ENCODE results near the gene CHRNA5. TPM values are rescaled to one million over a fixed set of nuclear protein-coding genes. Genes with fewer than 3 reads are reported as not detected.

The CHRNA5 gene
- total RNA-seq, 1 experiment from 2014 or later, result 4.6 TPM

DNA sequence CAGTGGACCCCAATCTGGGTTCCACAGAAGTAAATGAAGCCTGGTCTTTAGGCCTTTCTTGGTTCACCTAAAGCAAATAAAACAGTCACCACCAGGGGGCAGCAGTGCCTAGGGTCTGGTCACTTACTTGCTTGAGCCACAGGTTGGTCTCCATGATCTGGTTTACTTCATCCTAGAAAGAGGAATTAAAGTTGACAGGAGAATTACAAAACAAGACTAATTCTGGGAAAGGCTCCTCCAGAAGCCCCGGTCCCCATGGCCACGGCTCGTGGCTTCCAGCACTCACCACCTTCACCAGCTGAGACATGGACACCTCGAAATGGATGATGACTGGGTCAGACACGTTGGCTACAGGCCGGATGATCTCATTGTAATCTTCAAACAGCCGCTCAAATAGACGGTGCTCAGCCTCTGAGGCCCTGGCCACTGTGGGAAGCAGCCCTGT lies 53.2 kb downstream of the CHRNA5 start:
- Histone ChIP-seq H3K4me1 (replicated peaks) (peaks cover 8% of the 10 kb centered on the region; the same call in 1 of the 2 replicates), H3K36me3 (no peaks in the 10 kb centered on the region), H3K4me3 (no peak overlapping the region), H3K27me3 (replicated peaks) (peaks cover 48% of the 10 kb centered on the region), H3K9me3 (replicated peaks) (no peaks in the 10 kb centered on the region; the same call in 1 of the 2 replicates), H3K27ac (no peak overlapping the region)
- DNase-seq (ENCODE audit: low read depth in 1 of 2, low spot score in 2 of 2), result peak; percentile 63 to 84

DNA sequence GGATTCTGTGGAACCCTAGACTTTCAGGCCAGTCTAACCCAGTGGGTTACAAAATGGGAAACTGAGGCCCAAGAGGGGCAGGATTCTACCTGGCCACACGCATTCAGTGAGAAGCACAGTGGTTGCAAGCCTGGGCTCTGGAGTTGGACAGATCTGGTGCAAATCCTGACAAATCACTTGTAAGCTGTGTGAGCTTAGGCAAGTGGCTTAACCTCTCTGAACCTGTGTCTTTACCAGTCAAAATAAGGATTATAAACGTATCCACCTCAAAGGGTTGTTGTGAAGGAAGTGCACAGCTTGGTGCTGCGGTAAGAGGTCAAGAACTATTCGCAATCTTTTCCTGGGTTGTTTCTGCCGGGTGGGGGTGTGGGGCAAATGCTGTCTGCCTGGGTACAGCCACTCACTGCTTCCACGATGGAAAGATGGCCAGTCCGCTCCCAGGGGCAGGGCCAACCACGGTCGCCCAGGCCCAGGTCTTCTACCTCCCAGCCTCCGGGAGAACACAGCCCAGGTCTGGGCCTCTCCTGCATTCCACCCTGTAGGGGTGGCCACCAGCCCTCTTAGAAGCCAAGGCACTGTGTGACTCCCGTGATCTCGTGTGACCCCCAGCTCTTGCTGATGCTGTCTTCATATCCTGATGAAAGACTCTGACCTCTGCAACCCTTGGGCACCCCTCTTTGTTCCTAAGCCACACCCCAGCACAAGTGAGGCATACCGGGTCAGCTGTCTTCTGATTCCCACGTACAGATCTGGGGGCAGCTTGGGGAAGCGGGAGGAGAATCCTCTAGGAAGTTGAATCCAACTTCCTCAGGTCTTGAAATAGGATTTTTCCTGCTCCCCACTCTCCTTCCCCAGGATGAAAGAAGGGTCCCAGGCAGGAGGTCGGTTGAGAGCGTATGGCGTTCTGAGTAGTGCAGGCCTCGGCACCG lies 54.0 kb downstream of the CHRNA5 start:
- no peak overlapping the region for H3K4me3 ChIP-seq
- no peak for DNase-seq (ENCODE audit: low read depth in 1 of 2, low spot score in 2 of 2)

DNA sequence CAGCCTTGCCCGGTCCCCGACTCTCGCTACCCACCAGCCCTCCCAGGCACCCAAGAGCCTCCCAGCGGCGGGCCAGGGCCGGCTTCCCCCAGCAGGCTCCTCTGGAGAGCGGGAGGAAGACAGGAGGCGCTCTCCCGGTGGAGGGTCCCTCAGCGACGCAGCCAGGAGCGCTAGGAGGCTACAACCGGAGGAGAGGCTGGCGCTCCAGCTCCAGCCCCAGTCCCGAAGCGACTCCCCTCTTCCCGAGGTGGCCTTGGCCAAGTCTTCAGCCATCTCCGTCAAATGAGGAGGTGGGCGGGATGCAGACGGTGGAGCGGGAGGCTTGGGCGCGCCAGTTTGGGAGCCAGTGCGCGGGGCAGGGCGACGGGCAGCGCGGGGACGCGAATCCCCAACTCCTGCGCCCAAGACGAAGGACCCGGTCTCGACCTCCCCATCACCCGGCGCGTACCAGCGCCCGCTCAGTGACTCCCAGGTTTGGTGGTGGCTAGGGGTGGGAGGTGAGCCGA lies 54.8 kb downstream of the CHRNA5 start:
- peak in 1 of 2 experiments; percentile 43 for DNase-seq (ENCODE audit: low read depth in 1 of 2, low spot score in 2 of 2)
- Histone ChIP-seq H3K36me3 (no peaks in the 10 kb centered on the region), H3K4me1 (replicated peaks) (peaks cover 8% of the 10 kb centered on the region; the same call in 1 of the 2 replicates), H3K9me3 (replicated peaks) (no peaks in the 10 kb centered on the region; the same call in 1 of the 2 replicates), H3K27ac (no peak overlapping the region), H3K27me3 (replicated peaks) (peaks cover 48% of the 10 kb centered on the region), H3K4me3 (no peak overlapping the region)

More for the DNA sequence above, 54.0 kb downstream of the CHRNA5 start:
- Histone ChIP-seq H3K4me1 (replicated peaks) (peaks cover 8% of the 10 kb centered on the region; the same call in 1 of the 2 replicates), H3K9me3 (replicated peaks) (no peaks in the 10 kb centered on the region; the same call in 1 of the 2 replicates), H3K36me3 (no peaks in the 10 kb centered on the region), H3K27me3 (replicated peaks) (peaks cover 48% of the 10 kb centered on the region), H3K27ac (no peak overlapping the region)

DNA sequence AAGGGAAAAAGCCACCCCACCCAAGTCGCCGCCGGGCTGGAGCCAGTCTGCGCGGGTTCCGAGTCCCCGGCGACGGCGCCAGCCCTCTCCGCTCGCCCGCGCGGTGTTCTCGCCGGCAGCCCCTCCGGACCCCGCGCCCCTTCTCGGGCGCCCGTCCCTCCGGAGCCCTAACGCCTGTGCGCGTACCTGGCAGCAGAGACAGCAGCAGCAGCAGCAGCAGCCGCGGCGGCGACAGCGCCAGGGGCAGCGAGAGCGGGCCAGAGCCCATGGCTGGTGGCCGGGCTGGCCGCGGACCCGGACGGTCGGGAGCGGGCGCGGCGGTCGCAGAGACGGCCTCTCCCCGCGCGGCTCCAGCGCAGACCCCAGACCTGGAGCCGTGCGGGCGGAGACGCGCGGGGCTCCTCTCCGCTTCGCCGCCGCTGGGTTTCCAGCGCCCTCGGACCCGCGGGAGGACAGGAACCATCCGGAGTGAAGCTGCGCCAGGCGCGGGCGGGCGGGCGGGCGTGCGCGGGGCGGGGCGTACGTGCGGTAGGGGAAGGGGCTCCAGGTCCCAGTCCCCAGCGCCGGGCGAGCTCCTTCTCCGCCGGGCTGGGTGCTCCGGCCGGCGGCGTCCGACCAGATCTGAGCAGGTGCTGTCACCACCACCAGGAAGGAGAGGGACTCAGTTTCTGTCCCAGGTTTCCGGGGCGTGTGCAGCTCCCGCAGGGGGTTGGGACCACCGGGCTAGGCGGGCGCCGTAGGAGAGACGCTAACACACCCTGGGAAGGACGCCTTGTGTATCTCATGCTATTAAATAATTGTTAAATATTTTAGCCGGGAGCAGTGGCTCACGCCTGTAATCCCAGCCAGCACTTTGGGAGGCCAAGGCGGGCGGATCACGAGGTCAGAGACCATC lies 55.5 kb downstream of the CHRNA5 start, which contains the start of gene CHRNA3:
Gene CHRNA3 (minus strand): TSS at position 470 of the 895 bp plus-strand sequence. CDS start 202 bp downstream, at position 268.
- H3K4me3 ChIP-seq, result no peak within 1 kb of the TSS
- peaks cover 52% of the 10 kb centered on the region for H3K27me3 ChIP-seq (replicated peaks)
- peak in 1 of 2 experiments; percentile 19 for DNase-seq (ENCODE audit: low read depth in 1 of 2, low spot score in 2 of 2)
- H3K9me3 ChIP-seq (replicated peaks), result no peaks in the 10 kb centered on the region; the same call in 1 of the 2 replicates
- H3K27ac ChIP-seq, result no peak within 1 kb of the TSS
- H3K4me1 ChIP-seq (replicated peaks), result peaks cover 8% of the 10 kb centered on the region; the same call in 1 of the 2 replicates
- no peaks in the 10 kb centered on the region for H3K36me3 ChIP-seq

DNA sequence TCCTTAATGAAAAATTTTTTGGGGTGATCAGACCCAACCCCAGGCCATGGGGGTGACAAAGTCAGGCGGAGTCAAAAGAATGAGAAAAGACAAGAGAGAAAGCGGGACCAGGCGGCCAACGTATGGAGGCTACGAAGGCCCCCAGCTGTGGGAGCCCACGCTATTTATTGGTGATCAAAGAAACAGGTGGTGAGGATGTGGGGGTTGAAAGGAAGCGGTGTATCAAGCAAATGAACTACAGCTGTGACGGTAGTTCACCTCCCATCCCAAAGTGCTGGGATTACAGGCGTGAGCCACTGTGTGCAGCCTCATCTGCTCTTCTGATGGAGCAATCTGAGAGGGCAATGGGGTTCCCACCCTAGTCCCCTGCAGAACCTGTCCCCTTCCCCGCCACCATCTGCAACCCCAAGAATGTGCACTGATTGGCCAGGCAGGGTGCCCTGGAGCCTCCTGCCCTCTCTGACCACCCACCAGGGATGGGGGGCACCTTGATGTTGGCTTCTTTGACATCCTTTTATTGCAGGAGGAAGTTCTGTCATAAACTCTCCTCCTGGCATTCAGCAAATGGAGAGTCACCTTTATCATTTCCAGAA lies 56.6 kb downstream of the CHRNA5 start:
- Histone ChIP-seq H3K36me3 (no peaks in the 10 kb centered on the region), H3K4me1 (replicated peaks) (peaks cover 8% of the 10 kb centered on the region; the same call in 1 of the 2 replicates), H3K9me3 (replicated peaks) (no peaks in the 10 kb centered on the region; the same call in 1 of the 2 replicates), H3K4me3 (no peak overlapping the region), H3K27me3 (replicated peaks) (peaks cover 52% of the 10 kb centered on the region), H3K27ac (no peak overlapping the region)
- no peak for DNase-seq (ENCODE audit: low read depth in 1 of 2, low spot score in 2 of 2)

DNA sequence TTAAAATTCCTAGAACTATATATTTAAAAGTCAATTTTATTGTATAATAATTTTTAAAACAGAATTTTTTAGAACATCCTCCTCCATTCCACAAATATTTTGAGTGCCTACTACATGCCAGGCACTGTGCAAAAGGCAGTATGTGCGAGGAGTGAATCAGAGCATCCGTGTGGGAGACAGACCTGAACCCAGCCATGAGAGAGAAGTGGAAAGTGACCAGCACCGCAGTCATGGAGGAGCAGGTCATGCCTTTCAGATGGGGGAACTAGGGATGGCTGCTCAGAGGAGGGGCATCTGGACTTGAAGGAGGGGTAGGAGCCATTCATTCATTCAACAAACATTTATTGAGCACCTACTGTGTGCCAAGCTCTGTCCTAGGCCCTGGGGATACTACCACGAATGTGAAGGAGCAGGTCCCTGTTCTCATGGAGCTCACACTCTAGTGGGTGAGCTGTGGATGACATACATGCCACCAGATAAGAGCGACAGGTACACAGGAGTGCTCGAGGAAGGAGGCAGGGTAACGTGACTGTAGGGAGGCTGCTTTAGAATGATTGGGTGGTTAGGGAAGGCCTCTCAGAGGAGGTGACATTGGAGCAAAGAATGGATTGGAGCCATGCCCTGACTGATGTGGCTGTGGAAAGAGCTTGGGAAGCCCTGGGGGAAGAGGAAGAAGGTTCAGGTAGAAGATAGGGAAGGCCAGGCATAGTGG lies 58.6 kb downstream of the CHRNA5 start:
- no peaks in the 10 kb centered on the region; the same call in 1 of the 2 replicates for H3K9me3 ChIP-seq (replicated peaks)
- peaks cover 47% of the 10 kb centered on the region for H3K27me3 ChIP-seq (replicated peaks)
- H3K27ac ChIP-seq, result no peak overlapping the region
- H3K4me1 ChIP-seq (replicated peaks), result peaks cover 8% of the 10 kb centered on the region; the same call in 1 of the 2 replicates
- no peaks in the 10 kb centered on the region for H3K36me3 ChIP-seq
- H3K4me3 ChIP-seq, result no peak overlapping the region
- no peak for DNase-seq (ENCODE audit: low read depth in 1 of 2, low spot score in 2 of 2)

DNA sequence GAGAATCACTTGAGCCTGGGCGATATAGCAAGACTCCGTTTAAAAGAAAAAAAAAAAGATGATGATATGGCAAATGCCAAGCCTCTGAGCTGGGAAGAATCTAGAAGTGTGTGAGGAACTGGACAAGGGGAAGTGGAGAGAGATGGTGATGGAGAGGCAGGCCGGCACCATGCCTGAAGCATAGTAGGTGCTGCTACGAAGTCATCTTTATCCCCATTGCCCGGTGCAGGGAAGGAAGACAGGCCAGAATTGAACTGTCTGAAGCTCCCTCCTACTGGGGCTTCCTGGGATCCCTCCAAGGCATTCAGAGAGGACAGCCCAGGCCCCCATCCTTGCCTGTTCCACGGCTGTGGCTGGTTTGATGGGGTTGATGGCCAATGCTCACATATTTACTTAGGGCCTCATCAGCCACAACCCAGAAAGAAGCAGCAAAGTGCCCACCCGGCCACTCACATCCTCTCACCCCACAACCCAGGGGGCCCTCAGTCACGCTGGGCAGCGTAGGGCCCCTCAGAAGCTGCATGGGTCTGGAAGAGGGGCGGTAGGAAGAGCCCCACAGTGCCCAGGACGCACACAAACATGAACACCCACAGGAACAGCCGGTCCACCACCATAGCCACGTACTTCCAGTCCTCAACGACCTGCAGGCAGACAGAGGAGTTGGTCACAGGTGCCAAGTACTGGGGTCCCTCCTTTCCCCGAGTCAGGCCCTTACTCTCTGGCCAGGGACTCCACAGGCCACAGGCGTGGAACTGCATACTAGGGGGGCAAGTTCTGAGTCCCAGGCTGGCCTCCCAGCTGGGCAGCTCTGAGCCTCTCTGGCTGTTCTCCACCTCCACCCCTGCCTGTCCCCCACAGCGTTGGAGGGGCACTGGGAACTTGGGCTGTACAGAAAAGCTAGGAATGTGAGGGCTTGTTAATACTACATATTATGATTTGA lies 59.6 kb downstream of the CHRNA5 start:
- Histone ChIP-seq H3K9me3 (replicated peaks) (no peaks in the 10 kb centered on the region; the same call in 1 of the 2 replicates), H3K27ac (no peak overlapping the region), H3K27me3 (replicated peaks) (peaks cover 38% of the 10 kb centered on the region), H3K4me3 (no peak overlapping the region), H3K4me1 (replicated peaks) (peaks cover 7% of the 10 kb centered on the region; the same call in 1 of the 2 replicates), H3K36me3 (no peaks in the 10 kb centered on the region)
- peak in 1 of 2 experiments; percentile 22 for DNase-seq (ENCODE audit: low read depth in 1 of 2, low spot score in 2 of 2)

DNA sequence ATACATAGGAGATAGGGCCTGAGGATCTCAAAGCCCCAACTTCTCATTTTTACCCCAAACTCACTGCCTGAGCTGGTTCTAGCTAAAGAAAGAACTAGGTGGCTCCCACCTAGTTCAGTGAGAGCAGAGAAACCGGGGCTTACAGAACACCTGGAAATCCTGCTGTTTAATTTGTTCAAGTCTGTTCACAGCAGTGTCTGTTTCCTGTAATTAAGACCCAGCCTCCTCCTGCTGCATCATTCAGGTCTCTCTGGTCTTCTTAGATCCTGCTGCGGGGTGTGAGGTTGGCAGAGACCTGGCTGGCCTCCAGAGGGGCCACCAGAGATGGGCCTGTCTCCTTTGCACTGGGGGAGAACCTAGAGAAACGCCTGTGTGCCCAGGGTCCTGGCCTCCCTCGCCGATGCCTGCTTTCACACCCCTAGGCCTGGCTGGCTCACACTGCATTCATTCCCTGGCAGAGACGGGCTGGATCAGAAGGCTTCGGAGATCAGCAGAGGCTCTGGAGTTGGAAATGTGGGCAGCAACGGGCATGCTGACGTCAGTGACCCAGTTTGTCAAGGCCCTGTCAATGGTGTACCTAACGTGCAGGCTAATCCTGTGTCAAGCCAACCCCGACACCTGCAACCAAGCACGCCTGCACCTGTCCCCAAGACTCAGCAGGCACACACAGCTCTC lies 60.4 kb downstream of the CHRNA5 start:
- no peak overlapping the region for H3K27ac ChIP-seq
- peaks cover 29% of the 10 kb centered on the region for H3K27me3 ChIP-seq (replicated peaks)
- no peaks in the 10 kb centered on the region for H3K9me3 ChIP-seq (replicated peaks)
- no peaks in the 10 kb centered on the region for H3K36me3 ChIP-seq
- DNase-seq (ENCODE audit: low read depth in 1 of 2, low spot score in 2 of 2), result peak in 1 of 2 experiments; percentile 23
- H3K4me3 ChIP-seq, result no peak overlapping the region
- no peaks in the 10 kb centered on the region for H3K4me1 ChIP-seq (replicated peaks)

DNA sequence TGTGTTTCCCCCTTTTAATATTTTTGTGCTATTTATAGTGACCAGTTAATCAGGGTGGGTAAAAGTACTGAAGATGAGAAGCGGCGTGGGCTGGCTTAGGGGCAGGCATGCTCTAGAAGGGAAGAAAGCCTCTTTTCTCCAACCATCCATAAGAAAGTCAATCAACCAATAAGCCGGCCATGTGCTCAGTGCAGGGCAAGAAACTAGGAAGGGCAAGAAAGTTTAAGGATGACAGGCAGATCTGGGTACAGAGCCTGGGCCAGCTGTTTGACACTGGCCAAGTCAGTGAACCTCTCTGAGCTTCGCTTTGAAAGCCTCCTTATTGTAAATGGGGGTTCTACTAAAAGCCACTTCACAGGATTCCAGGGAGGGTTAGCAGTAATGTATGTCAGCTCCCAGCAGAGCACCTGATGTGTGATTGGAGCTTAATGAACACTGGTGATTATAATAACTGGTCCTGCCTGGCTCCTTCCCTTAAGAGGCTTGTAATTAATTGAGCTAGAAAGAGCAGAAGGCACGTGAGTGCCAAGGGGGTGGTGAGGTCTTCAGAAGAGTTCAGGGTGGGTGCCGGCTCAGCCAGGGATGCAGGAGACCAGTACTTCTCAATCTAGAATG lies 61.2 kb downstream of the CHRNA5 start:
- H3K27me3 ChIP-seq (replicated peaks), result peaks cover 22% of the 10 kb centered on the region
- H3K4me1 ChIP-seq (replicated peaks), result no peaks in the 10 kb centered on the region
- no peak overlapping the region for H3K27ac ChIP-seq
- H3K36me3 ChIP-seq, result no peaks in the 10 kb centered on the region
- DNase-seq (ENCODE audit: low read depth in 1 of 2, low spot score in 2 of 2), result peak in 1 of 2 experiments; percentile 8
- H3K4me3 ChIP-seq, result no peak overlapping the region
- no peaks in the 10 kb centered on the region for H3K9me3 ChIP-seq (replicated peaks)

DNA sequence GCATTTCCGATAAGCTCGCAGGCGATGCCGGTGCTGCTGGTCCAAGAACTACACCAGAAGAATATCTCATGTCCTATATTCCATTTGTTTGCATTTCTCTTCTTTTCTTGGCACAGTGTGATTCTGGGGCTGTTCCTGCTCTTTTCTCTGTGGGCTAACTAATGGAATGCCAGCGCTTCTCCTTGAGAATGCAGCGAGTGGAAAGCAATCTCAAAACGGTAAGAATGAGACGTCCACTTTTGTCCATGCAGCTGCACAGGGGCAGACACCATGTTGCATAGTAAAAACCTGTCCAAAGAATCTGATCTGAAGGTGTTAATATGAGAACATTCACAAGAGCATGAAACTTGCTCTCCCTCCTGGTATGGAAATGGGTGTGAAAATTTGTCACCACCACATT lies 62.0 kb downstream of the CHRNA5 start:
- H3K36me3 ChIP-seq, result no peaks in the 10 kb centered on the region
- H3K4me3 ChIP-seq, result no peak overlapping the region
- H3K27me3 ChIP-seq (replicated peaks), result peaks cover 13% of the 10 kb centered on the region
- no peak overlapping the region for H3K27ac ChIP-seq
- no peaks in the 10 kb centered on the region for H3K4me1 ChIP-seq (replicated peaks)
- no peaks in the 10 kb centered on the region for H3K9me3 ChIP-seq (replicated peaks)
- peak in 1 of 2 experiments; percentile 19 for DNase-seq (ENCODE audit: low read depth in 1 of 2, low spot score in 2 of 2)

DNA sequence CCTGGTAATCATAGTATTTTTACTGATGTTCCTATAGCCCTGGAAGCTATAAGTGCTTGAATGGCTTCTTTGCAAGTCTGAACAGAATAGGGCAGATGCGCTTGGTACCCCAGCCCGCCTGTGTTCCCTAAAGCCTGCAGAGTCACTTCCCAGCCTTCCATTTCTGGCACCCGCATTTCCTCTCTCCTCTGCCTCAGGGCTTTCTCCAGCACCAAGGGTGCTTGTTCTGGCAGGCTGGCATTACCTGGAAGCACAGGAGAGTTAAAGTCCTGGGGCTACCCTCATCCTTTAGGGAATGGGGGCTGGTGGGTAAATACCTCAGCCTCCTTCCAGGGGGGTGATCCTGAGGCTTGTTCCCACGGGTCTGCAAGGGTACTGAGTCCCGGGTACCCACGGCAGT lies 62.9 kb downstream of the CHRNA5 start:
- Histone ChIP-seq H3K4me3 (no peak overlapping the region), H3K27ac (no peak overlapping the region), H3K4me1 (replicated peaks) (no peaks in the 10 kb centered on the region), H3K9me3 (replicated peaks) (0 out of 2 replicates have a peak, but pooled peaks cover under 1% of the 10 kb centered on the region), H3K36me3 (no peaks in the 10 kb centered on the region), H3K27me3 (replicated peaks) (peaks cover 7% of the 10 kb centered on the region; the same call in 1 of the 2 replicates)
- peak in 1 of 2 experiments; percentile 16 for DNase-seq (ENCODE audit: low read depth in 1 of 2, low spot score in 2 of 2)

Measured in SJSA1 (cell line).